ENCODE data around the gene IFNA13. TPM values are rescaled to one million over a fixed set of nuclear protein-coding genes. Genes with fewer than 3 reads are reported as not detected.

Gene IFNA13
- total RNA-seq, 1 donor from 2014 or later: not detected

DNA sequence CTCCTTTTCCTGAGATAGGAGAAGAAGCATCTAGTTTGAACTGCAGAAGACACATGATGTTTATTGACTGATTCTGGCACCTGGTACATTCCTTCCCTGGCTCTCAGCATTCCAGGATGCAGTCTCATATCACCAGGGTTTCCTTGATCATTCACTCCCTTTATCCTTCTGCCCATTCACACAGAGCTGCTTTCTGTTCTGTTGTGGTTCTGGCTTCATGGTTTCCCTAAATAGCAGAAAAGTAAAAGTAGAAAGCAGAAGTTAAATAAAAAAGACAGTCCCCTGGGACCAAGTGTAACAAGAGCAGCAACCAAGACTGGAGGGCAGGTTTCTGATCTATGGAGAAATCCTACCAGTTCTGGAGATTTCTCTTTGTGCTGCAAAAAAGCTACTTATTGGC lies 44.2 kb upstream of the IFNA13 start:
- intact Hi-C loops (cut with DNase I): no loop called here
- no peaks in the 10 kb centered on the region for H3K4me1 ChIP-seq
- peaks cover 13% of the 10 kb centered on the region for H3K27me3 ChIP-seq
- ATAC-seq: no peak
- no peak overlapping the region for H3K27ac ChIP-seq
- DNase-seq: no peak
- H3K36me3 ChIP-seq: no peaks in the 10 kb centered on the region
- H3K9me3 ChIP-seq: no peaks in the 10 kb centered on the region
- no peak for TF ChIP-seq CTCF (IDR thresholded peaks at IDR 0.05)
- no peak overlapping the region for H3K4me3 ChIP-seq

DNA sequence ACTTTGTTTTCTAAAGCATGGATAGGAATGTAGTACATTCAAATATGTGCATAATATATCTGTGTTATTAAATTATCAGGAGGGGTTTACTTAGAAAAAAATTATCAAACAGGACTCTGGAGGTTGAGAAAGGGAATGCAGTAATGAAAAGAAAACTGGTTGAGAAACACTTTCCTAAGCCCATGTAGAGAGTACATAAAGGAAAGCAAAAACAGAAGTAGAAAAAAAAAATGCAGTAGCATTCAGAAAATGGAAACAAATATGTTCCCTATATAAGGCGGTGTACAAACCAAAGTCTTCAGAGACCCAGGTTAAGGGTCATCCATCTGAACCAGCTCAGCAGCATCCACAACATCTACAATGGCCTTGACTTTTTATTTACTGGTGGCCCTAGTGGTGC lies 41.0 kb upstream of the IFNA13 start, which contains the start of gene IFNA8:
TSS of gene IFNA8 (plus strand) at position 301 of the 400 bp plus-strand sequence. CDS start at position 361, 60 bp downstream.
- Histone ChIP-seq H3K4me1 (no peaks in the 10 kb centered on the region), H3K27ac (no peak within 1 kb of the TSS), H3K27me3 (peaks cover 12% of the 10 kb centered on the region), H3K36me3 (no peaks in the 10 kb centered on the region), H3K9me3 (no peaks in the 10 kb centered on the region), H3K4me3 (no peak within 1 kb of the TSS)
- no peak for TF ChIP-seq CTCF (IDR thresholded peaks at IDR 0.05)
- DNase-seq (no peak), ATAC-seq (no peak)
- intact Hi-C loops (cut with DNase I): no loop called here

DNA sequence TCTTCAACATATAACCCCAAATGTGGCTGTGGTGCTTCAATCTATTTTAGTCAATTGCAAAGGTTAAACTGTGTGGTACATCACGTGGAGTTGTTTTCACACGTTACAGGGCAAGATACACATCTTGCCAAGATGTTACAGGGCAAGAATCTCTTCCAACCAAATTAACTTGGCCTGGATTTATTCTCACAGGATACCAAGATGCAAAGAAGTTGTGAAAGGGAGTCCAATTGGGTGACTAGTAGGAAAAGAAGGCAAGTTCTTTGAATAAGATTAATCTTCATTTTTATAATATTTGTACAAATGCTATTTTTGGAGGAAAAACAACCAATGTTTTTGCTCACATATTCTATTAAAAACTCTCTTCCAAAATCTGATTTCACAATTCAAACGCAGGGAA lies 36.3 kb upstream of the IFNA13 start:
- intact Hi-C loops (cut with DNase I): no loop called here
- Histone ChIP-seq H3K9me3 (no peaks in the 10 kb centered on the region), H3K4me3 (no peak overlapping the region), H3K36me3 (no peaks in the 10 kb centered on the region), H3K27ac (no peak overlapping the region), H3K27me3 (peaks cover 41% of the 10 kb centered on the region), H3K4me1 (peaks cover 9% of the 10 kb centered on the region)
- DNase-seq: no peak
- ATAC-seq: no peak
- TF ChIP-seq CTCF (IDR thresholded peaks at IDR 0.05): no peak

GRCh38 chr9:21402386-21403251 lies 34.8 kb upstream of the IFNA13 start:
- peaks cover 9% of the 10 kb centered on the region for H3K4me1 ChIP-seq
- no peak for TF ChIP-seq CTCF (IDR thresholded peaks at IDR 0.05)
- intact Hi-C loops (cut with DNase I): no loop called here
- H3K36me3 ChIP-seq: no peaks in the 10 kb centered on the region
- no peak overlapping the region for H3K27ac ChIP-seq
- peaks cover 41% of the 10 kb centered on the region for H3K27me3 ChIP-seq
- DNase-seq (no peak), ATAC-seq (peak; percentile 49)
- H3K9me3 ChIP-seq: no peaks in the 10 kb centered on the region
- peak overlapping the region; percentile 23 for H3K4me3 ChIP-seq

DNA sequence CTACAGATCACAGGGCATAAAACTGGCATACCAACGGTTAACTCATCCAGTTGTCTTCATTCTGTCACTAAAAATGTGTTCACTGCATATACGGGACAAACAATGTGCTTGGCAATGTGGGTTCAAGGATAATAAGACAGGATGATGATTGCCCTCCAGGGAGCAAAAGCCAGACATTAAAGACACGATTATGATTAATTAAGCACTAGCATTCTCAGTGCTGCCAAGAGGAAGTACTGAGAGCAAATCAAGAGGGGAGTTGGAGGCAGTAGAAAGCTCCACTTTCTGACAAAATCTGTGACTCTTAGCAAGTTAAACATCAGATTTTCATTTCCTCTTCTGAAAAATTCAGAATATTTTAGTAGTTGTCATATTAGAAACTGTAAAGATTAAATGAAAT lies 32.1 kb upstream of the IFNA13 start:
- Histone ChIP-seq H3K36me3 (no peaks in the 10 kb centered on the region), H3K27ac (no peak overlapping the region), H3K9me3 (no peaks in the 10 kb centered on the region), H3K4me1 (peaks cover 9% of the 10 kb centered on the region), H3K4me3 (no peak overlapping the region), H3K27me3 (peaks cover 57% of the 10 kb centered on the region)
- intact Hi-C loops (cut with DNase I): no loop called here
- ATAC-seq: no peak
- no peak for DNase-seq
- no peak for TF ChIP-seq CTCF (IDR thresholded peaks at IDR 0.05)

Measured in upper lobe of right lung (tissue), 1 donor.